Measurements from ENCODE around the gene SDHA.

DNA sequence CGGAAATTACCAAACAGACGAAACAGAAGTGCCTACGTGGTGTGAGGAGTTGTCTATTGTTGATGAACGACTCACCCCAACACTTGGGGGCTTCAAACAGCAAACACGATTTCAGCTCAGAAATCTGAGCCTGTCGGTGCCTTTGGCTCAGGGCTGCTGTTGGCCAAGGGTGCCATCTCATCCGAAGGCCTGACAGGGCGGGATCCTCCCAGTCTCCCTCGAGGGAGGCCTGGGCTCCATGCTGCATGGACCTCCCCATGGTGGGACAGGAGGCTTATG is 25.5 kb upstream of the SDHA start:
- TF ChIP-seq, protein P1, sequence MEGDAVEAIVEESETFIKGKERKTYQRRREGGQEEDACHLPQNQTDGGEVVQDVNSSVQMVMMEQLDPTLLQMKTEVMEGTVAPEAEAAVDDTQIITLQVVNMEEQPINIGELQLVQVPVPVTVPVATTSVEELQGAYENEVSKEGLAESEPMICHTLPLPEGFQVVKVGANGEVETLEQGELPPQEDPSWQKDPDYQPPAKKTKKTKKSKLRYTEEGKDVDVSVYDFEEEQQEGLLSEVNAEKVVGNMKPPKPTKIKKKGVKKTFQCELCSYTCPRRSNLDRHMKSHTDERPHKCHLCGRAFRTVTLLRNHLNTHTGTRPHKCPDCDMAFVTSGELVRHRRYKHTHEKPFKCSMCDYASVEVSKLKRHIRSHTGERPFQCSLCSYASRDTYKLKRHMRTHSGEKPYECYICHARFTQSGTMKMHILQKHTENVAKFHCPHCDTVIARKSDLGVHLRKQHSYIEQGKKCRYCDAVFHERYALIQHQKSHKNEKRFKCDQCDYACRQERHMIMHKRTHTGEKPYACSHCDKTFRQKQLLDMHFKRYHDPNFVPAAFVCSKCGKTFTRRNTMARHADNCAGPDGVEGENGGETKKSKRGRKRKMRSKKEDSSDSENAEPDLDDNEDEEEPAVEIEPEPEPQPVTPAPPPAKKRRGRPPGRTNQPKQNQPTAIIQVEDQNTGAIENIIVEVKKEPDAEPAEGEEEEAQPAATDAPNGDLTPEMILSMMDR (IDR thresholded peaks at IDR 0.05): no peak
- no peak for TF ChIP-seq POLR2A (IDR thresholded peaks at IDR 0.05)
